Natural killer cell (primary cell): Measurements from ENCODE around the gene MAN2A2. TPM values are rescaled to one million over a fixed set of nuclear protein-coding genes. Genes with fewer than 3 reads are reported as not detected.

Experiments used
- ATAC-seq, 3 donors: fragments of 150-1000 bp in 2 of 3; fragments of 200-7000 bp in 1 of 3; cut with Tn5 transposase; 1 replicate in 1 of 3; 2 replicates in 2 of 3; pipeline ENCODE4 v1.10.0; 2021; ENCODE audit warnings: mild to moderate bottlenecking in 2 of 3, moderate library complexity in 2 of 3
- DNase-seq, 2 donors: peaks; one replicate each; pipeline versions ENCODE4 v3.0.0 to v3.0.0-alpha.2; 2013 to 2021; ENCODE audit warnings: mixed read lengths in 1 of 2
- H3K27ac ChIP-seq: one replicate; pipeline ENCODE4 v1.5.1; 2013; ENCODE audit warnings: mild to moderate bottlenecking, low read length
- H3K27me3 ChIP-seq: one replicate; pipeline ENCODE4 v1.6.1; 2013; ENCODE audit warnings: low read length; ENCODE audit not compliant: control insufficient read depth, insufficient read depth
- H3K36me3 ChIP-seq: one replicate; pipeline ENCODE4 v1.6.1; 2013; ENCODE audit warnings: low read length; ENCODE audit not compliant: control insufficient read depth, insufficient read depth
- H3K4me1 ChIP-seq: one replicate; pipeline ENCODE4 v1.6.1; 2013; ENCODE audit warnings: low read length; ENCODE audit not compliant: control insufficient read depth, insufficient read depth
- H3K4me3 ChIP-seq: one replicate; pipeline ENCODE4 v1.5.1; 2013; ENCODE audit warnings: low read length
- H3K9me3 ChIP-seq: one replicate; pipeline ENCODE4 v1.6.1; 2013; ENCODE audit warnings: low read length; ENCODE audit not compliant: control insufficient read depth, insufficient read depth
- H3K27ac Mint-ChIP-seq, 2 donors: one replicate each; pipeline ENCODE4 v1.8.0; 2022; ENCODE audit warnings: mild to moderate bottlenecking in 2 of 2, mixed read lengths in 2 of 2, moderate library complexity in 1 of 2
- H3K27me3 Mint-ChIP-seq, 2 donors: one replicate each; pipeline ENCODE4 v1.8.0; 2022; ENCODE audit warnings: low read depth in 2 of 2, mixed read lengths in 2 of 2
- H3K36me3 Mint-ChIP-seq: one replicate; pipeline ENCODE4 v1.8.0; 2022; ENCODE audit warnings: mixed read lengths
- H3K4me1 Mint-ChIP-seq, 2 donors: one replicate each; pipeline ENCODE4 v1.8.0; 2022; ENCODE audit warnings: mixed read lengths in 2 of 2
- H3K4me3 Mint-ChIP-seq: one replicate; pipeline ENCODE4 v1.8.0; 2022; ENCODE audit warnings: mild to moderate bottlenecking, moderate library complexity, mixed read lengths
- H3K9me3 Mint-ChIP-seq, 2 donors: one replicate each; pipeline ENCODE4 v1.8.0; 2022; ENCODE audit warnings: mixed read lengths in 2 of 2
- WGBS: methylation state at CpG from one replicate; pipeline ENCODE4 v1.1.7; 2013; ENCODE audit warnings: missing lambda C conversion rate; ENCODE audit not compliant: insufficient coverage; 5-methylcytosine and 5-hydroxymethylcytosine counted together
- intact Hi-C: fragments of 100-400 bp; cut with micrococcal nuclease; formaldehyde crosslinking; loops from one replicate; pipeline ENCODE4 v1.14.2; 2022
- total RNA-seq, 4 donors: library from RNA; stranded (reverse); fragments of 120-200 nt in 1 of 4; gene quantifications; one replicate each; pipeline versions ENCODE4 v1.2.3 to v1.2.4, GENCODE V29; 2013 to 2022
- TF ChIP-seq, protein P1 (sequence below): fragments of 200-600 bp; IDR thresholded peaks from one replicate; pipeline ENCODE4 v1.8.0; 2022; ENCODE audit warnings: antibody characterized with exemption

MAN2A2 gene
- total RNA-seq, 3 donors from 2014 or later (not counting 1 experiment from before 2014, with no cell fraction given): 158 to 200 (median 177) TPM

DNA sequence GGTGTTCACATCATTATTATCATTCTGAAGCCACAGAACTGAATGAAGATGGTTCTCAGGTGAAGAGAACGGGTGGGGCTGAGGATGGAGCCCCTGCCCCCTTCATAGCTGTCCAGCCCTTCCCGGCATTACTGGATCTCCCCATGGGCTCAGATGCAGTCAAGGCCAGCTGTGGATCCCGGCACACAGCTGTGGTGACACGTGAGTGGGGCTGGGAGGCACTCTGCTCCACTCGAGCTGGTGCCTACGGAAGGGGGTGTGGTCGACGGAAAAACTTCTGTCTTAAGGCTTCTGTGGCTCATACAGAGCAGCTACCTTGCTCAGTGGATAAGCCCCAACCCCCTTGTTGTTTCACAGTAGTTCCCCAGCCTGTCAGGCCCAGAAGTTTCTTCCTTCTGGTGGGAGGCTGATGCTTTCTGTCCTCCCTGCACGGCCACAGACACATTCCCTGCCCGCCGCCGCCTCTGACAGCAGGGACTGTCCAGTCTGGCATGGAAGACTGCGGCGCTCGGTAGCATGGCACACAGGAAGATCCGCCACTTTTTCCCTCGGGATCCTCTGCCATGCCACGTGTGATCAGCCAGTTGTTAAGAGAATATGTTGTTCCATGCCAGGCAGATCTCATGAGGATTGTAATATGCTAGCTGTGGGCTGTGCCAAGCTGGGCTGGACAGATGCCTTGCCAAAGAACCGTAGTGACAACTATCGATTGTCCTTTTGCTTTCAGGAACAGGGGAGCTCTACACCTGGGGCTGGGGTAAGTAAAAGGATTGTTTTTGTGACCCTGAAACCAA, 57.4 kb downstream of the MAN2A2 start:
- H3K27me3 ChIP-seq: no peaks in the 10 kb centered on the region
- DNase-seq (no peak), ATAC-seq (no peak)
- H3K4me1 ChIP-seq: peaks cover 11% of the 10 kb centered on the region
- H3K9me3 ChIP-seq: no peaks in the 10 kb centered on the region
- no peak overlapping the region for H3K27ac ChIP-seq
- Mint-ChIP-seq H3K4me1 (no peaks in the 10 kb centered on the region), H3K36me3 (no peaks in the 10 kb centered on the region), H3K27me3 (no peaks in the 10 kb centered on the region), H3K27ac (no peak overlapping the region), H3K4me3 (no peak overlapping the region), H3K9me3 (no peaks in the 10 kb centered on the region)
- peaks cover 10% of the 10 kb centered on the region for H3K36me3 ChIP-seq
- intact Hi-C loops: no loop called here
- H3K4me3 ChIP-seq: no peak overlapping the region
- TF ChIP-seq, protein P1, sequence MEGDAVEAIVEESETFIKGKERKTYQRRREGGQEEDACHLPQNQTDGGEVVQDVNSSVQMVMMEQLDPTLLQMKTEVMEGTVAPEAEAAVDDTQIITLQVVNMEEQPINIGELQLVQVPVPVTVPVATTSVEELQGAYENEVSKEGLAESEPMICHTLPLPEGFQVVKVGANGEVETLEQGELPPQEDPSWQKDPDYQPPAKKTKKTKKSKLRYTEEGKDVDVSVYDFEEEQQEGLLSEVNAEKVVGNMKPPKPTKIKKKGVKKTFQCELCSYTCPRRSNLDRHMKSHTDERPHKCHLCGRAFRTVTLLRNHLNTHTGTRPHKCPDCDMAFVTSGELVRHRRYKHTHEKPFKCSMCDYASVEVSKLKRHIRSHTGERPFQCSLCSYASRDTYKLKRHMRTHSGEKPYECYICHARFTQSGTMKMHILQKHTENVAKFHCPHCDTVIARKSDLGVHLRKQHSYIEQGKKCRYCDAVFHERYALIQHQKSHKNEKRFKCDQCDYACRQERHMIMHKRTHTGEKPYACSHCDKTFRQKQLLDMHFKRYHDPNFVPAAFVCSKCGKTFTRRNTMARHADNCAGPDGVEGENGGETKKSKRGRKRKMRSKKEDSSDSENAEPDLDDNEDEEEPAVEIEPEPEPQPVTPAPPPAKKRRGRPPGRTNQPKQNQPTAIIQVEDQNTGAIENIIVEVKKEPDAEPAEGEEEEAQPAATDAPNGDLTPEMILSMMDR: no peak
- 96% methylated on average over 20 of the region's 20 CpGs for WGBS

DNA sequence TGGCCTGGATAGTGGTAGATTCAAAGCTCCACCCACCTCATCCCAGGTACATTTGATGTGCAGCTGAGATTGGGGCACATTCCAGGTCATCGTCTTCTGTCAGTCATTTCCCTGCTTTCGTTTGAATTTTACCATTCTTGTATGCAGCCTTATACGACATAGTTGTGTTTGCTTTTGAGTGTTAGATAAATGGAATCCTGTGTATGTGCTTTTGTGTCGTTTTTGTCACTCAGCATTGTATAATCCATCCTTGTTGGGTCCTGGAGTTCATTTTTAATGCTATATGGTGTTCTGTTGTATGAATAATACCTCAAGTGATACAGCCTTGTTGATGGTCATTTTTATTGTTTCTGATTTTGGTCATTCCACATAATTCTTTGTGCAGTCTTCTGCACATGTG, 58.9 kb downstream of the MAN2A2 start:
- Mint-ChIP-seq H3K4me1 (no peaks in the 10 kb centered on the region), H3K27me3 (no peaks in the 10 kb centered on the region), H3K9me3 (no peaks in the 10 kb centered on the region), H3K27ac (no peak overlapping the region), H3K36me3 (no peaks in the 10 kb centered on the region), H3K4me3 (no peak overlapping the region)
- Histone ChIP-seq H3K4me3 (no peak overlapping the region), H3K9me3 (no peaks in the 10 kb centered on the region), H3K27ac (no peak overlapping the region), H3K36me3 (peaks cover 16% of the 10 kb centered on the region), H3K4me1 (no peaks in the 10 kb centered on the region), H3K27me3 (no peaks in the 10 kb centered on the region)
- WGBS: 94% methylated on average over 4 of the region's 4 CpGs
- intact Hi-C loops: no loop called here
- DNase-seq (no peak), ATAC-seq (no peak)
- TF ChIP-seq, protein P1: no peak

DNA sequence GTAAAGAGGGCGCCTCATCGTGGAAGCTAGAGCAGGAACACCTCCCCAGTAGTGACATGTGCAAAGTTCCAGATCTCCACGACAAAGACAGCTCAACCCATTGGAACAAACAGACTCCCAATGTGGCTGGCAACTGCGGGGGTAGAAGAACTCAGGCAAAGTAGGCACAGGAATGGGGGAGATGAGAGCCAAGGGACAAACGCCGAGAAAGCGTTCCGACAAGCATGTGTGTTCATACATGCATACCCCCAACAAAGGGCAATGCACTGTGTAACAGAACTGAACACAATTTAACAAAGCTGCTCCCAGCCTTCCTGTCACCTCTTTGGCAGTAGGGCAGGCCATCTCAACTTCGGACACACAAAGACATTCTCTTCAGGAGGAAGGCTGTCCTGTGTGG, 63.2 kb downstream of the MAN2A2 start:
- ATAC-seq (no peak), DNase-seq (no peak)
- Mint-ChIP-seq H3K36me3 (no peaks in the 10 kb centered on the region), H3K4me1 (no peaks in the 10 kb centered on the region), H3K27me3 (no peaks in the 10 kb centered on the region), H3K9me3 (no peaks in the 10 kb centered on the region), H3K27ac (no peak overlapping the region), H3K4me3 (no peak overlapping the region)
- TF ChIP-seq, protein P1: no peak
- Histone ChIP-seq H3K27ac (no peak overlapping the region), H3K9me3 (no peaks in the 10 kb centered on the region), H3K27me3 (no peaks in the 10 kb centered on the region), H3K4me3 (no peak overlapping the region), H3K36me3 (peaks cover 19% of the 10 kb centered on the region), H3K4me1 (no peaks in the 10 kb centered on the region)
- 97% methylated on average over 9 of the region's 9 CpGs for WGBS
- intact Hi-C loops: no loop called here

DNA sequence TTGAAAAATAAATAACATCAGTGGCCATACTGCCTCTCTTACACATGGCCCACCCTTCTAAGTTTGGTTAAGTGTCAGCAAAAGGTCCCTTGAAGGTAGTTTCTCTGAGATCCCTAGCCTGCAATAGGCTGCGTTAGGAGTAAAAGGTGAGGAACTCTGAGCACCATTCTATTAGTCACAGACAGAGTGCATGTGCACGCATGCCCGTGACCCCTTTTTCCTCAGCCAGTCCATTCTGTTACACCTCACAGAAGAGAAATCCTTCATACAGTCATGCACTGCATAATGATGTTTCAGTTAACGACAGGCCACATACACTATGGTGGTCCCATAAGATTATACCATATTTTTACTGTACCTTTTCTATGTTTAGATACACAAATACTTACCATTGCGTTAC, 64.1 kb downstream of the MAN2A2 start:
- Mint-ChIP-seq H3K9me3 (no peaks in the 10 kb centered on the region), H3K27me3 (no peaks in the 10 kb centered on the region), H3K36me3 (no peaks in the 10 kb centered on the region), H3K27ac (no peak overlapping the region), H3K4me1 (no peaks in the 10 kb centered on the region), H3K4me3 (no peak overlapping the region)
- no peaks in the 10 kb centered on the region for H3K9me3 ChIP-seq
- intact Hi-C loops: no loop called here
- WGBS: 98% methylated on average over 5 of the region's 5 CpGs
- no peak for ATAC-seq
- TF ChIP-seq, protein P1: no peak
- H3K27ac ChIP-seq: no peak overlapping the region
- no peaks in the 10 kb centered on the region for H3K27me3 ChIP-seq
- no peak for DNase-seq
- H3K36me3 ChIP-seq: peaks cover 19% of the 10 kb centered on the region
- H3K4me1 ChIP-seq: no peaks in the 10 kb centered on the region
- H3K4me3 ChIP-seq: no peak overlapping the region
